Astrocyte (in vitro differentiated cells and primary cell): ENCODE results near the gene MOK. TPM values are rescaled to one million over a fixed set of nuclear protein-coding genes. Genes with fewer than 3 reads are reported as not detected.

ENCODE experiments used
- DNase-seq: peaks from one replicate; pipeline ENCODE4 v3.0.0-alpha.2; 2010; ENCODE audit warnings: low read depth
- FAIRE-seq: peaks from 2 replicates; lab custom pipeline; 2011; peaks lifted over from hg19 to GRCh38; lab: Jason Lieb, UNC
- H2AFZ ChIP-seq: 2 replicates; pipeline ENCODE4 v1.6.0; 2012; ENCODE audit warnings: low read depth, low read length, inconsistent platforms
- H3K27ac ChIP-seq: 2 replicates; pipeline ENCODE4 v1.5.1; 2011; ENCODE audit warnings: low read depth, low read length, inconsistent platforms
- H3K27me3 ChIP-seq: 2 replicates; pipeline ENCODE4 v1.6.0; 2011; ENCODE audit warnings: low read length, inconsistent platforms; ENCODE audit not compliant: insufficient read depth
- H3K36me3 ChIP-seq: 2 replicates; pipeline ENCODE4 v1.5.1; 2011; ENCODE audit warnings: low read length, inconsistent platforms; ENCODE audit not compliant: insufficient read depth
- H3K4me1 ChIP-seq: 2 replicates; pipeline ENCODE4 v1.5.1; 2011; ENCODE audit warnings: low read length, inconsistent platforms; ENCODE audit not compliant: insufficient read depth
- H3K4me2 ChIP-seq: 2 replicates; pipeline ENCODE4 v1.6.0; 2012; ENCODE audit warnings: low read length, inconsistent platforms
- H3K4me3 ChIP-seq: 2 replicates; pipeline ENCODE4 v1.5.1; 2011; ENCODE audit warnings: low read depth, mild to moderate bottlenecking, low read length, inconsistent platforms; ENCODE audit not compliant: insufficient read depth
- H3K79me2 ChIP-seq: 2 replicates; pipeline ENCODE4 v1.6.0; 2012; ENCODE audit warnings: mild to moderate bottlenecking, low read length, inconsistent platforms; ENCODE audit not compliant: insufficient read depth
- H3K9ac ChIP-seq: 2 replicates; pipeline ENCODE4 v1.6.0; 2012; ENCODE audit warnings: mild to moderate bottlenecking, low read length, inconsistent platforms
- H3K9me3 ChIP-seq: 2 replicates; pipeline ENCODE4 v1.5.1; 2012; ENCODE audit warnings: low read depth, mild to moderate bottlenecking, low read length, inconsistent platforms; ENCODE audit not compliant: insufficient read depth
- H4K20me1 ChIP-seq: 2 replicates; pipeline ENCODE4 v1.6.0; 2012; ENCODE audit warnings: low read length, inconsistent platforms; ENCODE audit not compliant: insufficient read depth
- H3K27ac Mint-ChIP-seq: one replicate; pipeline ENCODE4 v1.8.0; 2021; ENCODE audit warnings: mild to moderate bottlenecking, mixed read lengths; ENCODE audit not compliant: unreplicated experiment
- H3K27me3 Mint-ChIP-seq: one replicate; pipeline ENCODE4 v1.8.0; 2021; ENCODE audit warnings: low read depth, mixed read lengths; ENCODE audit not compliant: unreplicated experiment
- H3K36me3 Mint-ChIP-seq: one replicate; pipeline ENCODE4 v1.8.0; 2021; ENCODE audit warnings: low read depth, mixed read lengths; ENCODE audit not compliant: unreplicated experiment
- H3K4me1 Mint-ChIP-seq: one replicate; pipeline ENCODE4 v1.8.0; 2021; ENCODE audit warnings: low read depth, mixed read lengths; ENCODE audit not compliant: unreplicated experiment
- H3K4me3 Mint-ChIP-seq: one replicate; pipeline ENCODE4 v1.8.0; 2021; ENCODE audit warnings: mild to moderate bottlenecking, moderate library complexity, mixed read lengths; ENCODE audit not compliant: unreplicated experiment
- H3K9me3 Mint-ChIP-seq: one replicate; pipeline ENCODE4 v1.8.0; 2021; ENCODE audit warnings: mild to moderate bottlenecking, mixed read lengths; ENCODE audit not compliant: unreplicated experiment
- CTCF ChIP-seq: IDR thresholded peaks from 2 replicates; pipeline ENCODE4 v1.5.1; 2011; ENCODE audit warnings: low read depth, mild to moderate bottlenecking, inconsistent platforms, low read length, moderate library complexity; ENCODE audit not compliant: insufficient read depth
- EZH2 ChIP-seq: IDR thresholded peaks from 2 replicates; pipeline ENCODE4 v1.6.1; 2012; ENCODE audit warnings: mild to moderate bottlenecking, low read length, inconsistent platforms; ENCODE audit not compliant: insufficient read depth
- total RNA-seq: library from RNA; stranded (reverse); gene quantifications from 2 replicates; pipeline ENCODE4 v1.2.1, GENCODE V29; 2021

The MOK gene
- total RNA-seq, 1 donor from 2014 or later: 9.3 TPM

- H2AFZ ChIP-seq: no peak overlapping the region
- H3K9ac ChIP-seq: no peak overlapping the region
- H3K9me3 ChIP-seq: no peaks in the 10 kb centered on the region
- H3K4me3 ChIP-seq: no peak overlapping the region
- H4K20me1 ChIP-seq: peaks cover 36% of the 10 kb centered on the region
- no peak for DNase-seq
- Mint-ChIP-seq H3K4me1 (peaks cover 2% of the 10 kb centered on the region), H3K27me3 (no peaks in the 10 kb centered on the region), H3K9me3 (no peaks in the 10 kb centered on the region), H3K4me3 (no peak overlapping the region), H3K27ac (no peak overlapping the region), H3K36me3 (peaks cover 24% of the 10 kb centered on the region)
- TF ChIP-seq EZH2 (no peak), CTCF (peak; percentile 25)
- no peak overlapping the region for H3K4me2 ChIP-seq
- H3K27me3 ChIP-seq: no peaks in the 10 kb centered on the region
- FAIRE-seq: no peak
- no peaks in the 10 kb centered on the region for H3K4me1 ChIP-seq
- H3K79me2 ChIP-seq: peaks cover 45% of the 10 kb centered on the region
- H3K27ac ChIP-seq: no peak overlapping the region
- peaks cover 15% of the 10 kb centered on the region for H3K36me3 ChIP-seq
These were observed 95.6 kb downstream of the MOK start for GRCh38 chr14:102209224-102209966.

GRCh38 chr14:102208741-102209140 is 96.2 kb downstream of the MOK start:
- no peak for FAIRE-seq

More at GRCh38 chr14:102208741-102209140, 96.2 kb downstream of the MOK start:
- Histone ChIP-seq H4K20me1 (peaks cover 42% of the 10 kb centered on the region), H3K9me3 (no peaks in the 10 kb centered on the region), H3K27me3 (no peaks in the 10 kb centered on the region), H3K9ac (no peak overlapping the region), H3K36me3 (peaks cover 20% of the 10 kb centered on the region), H3K4me2 (no peak overlapping the region), H3K4me3 (no peak overlapping the region), H3K27ac (no peak overlapping the region), H2AFZ (no peak overlapping the region), H3K4me1 (no peaks in the 10 kb centered on the region), H3K79me2 (peaks cover 45% of the 10 kb centered on the region)
- peaks cover 24% of the 10 kb centered on the region for H3K36me3 Mint-ChIP-seq
- H3K4me3 Mint-ChIP-seq: no peak overlapping the region
- no peaks in the 10 kb centered on the region for H3K9me3 Mint-ChIP-seq
- no peak for DNase-seq
- H3K27me3 Mint-ChIP-seq: no peaks in the 10 kb centered on the region
- H3K27ac Mint-ChIP-seq: no peak overlapping the region
- no peak for TF ChIP-seq CTCF
- H3K4me1 Mint-ChIP-seq: peaks cover 2% of the 10 kb centered on the region
